ENCODE data around the gene PRPSAP1. TPM values are rescaled to one million over a fixed set of nuclear protein-coding genes. Genes with fewer than 3 reads are reported as not detected.

The PRPSAP1 gene
- total RNA-seq, 4 donors from 2014 or later, result 35.8 to 72.3 (median 62.2) TPM

- DNase-seq (ENCODE audit: low spot score in 2 of 2), result no peak
- no peak overlapping the region for H3K4me3 ChIP-seq (ENCODE audit: low read depth, poor library complexity, severe bottlenecking)
- WGBS, 2 donors, result 84 to 93% methylated on average over 3 of the region's 3 CpGs
- intact Hi-C loops (cut with DNase I; ENCODE audit: low total_unique reads), result no loop called here
- TF ChIP-seq POLR2A (IDR thresholded peaks at IDR 0.05) (no peak), CTCF (IDR thresholded peaks at IDR 0.05) (no peak)
These were observed 56.3 kb downstream of the PRPSAP1 start for GRCh38 chr17:76297436-76297835.

GRCh38 chr17:76296889-76297288, 56.8 kb downstream of the PRPSAP1 start:
- 90% methylated on average over 5 of the region's 5 CpGs for WGBS, 2 donors
- DNase-seq (ENCODE audit: low spot score in 2 of 2), result no peak
- no peak for TF ChIP-seq CTCF (IDR thresholded peaks at IDR 0.05)
- TF ChIP-seq POLR2A (IDR thresholded peaks at IDR 0.05), result no peak
- intact Hi-C loops (cut with DNase I; ENCODE audit: low total_unique reads), result no loop called here
- H3K4me3 ChIP-seq (ENCODE audit: low read depth, poor library complexity, severe bottlenecking), result no peak overlapping the region

DNA sequence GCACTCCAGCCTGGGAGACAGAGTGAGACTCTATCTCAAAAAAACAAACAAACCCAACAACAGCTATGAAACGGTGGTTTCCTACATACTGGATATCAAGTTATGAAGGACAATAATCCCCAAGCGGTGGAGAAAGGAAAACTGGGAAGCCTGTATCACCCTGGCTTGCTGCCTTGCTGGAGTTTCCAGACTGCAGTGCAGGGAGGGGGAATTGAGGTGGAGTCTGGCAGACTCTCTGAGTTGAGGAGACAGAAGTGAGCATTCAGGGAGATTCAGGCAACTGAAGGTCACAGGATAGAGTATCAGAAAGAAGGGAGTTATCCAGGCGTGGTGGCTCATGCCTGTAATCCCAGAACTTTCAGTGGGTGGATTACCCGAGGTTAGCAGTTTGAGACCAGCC, 57.5 kb downstream of the PRPSAP1 start:
- intact Hi-C loops (cut with DNase I; ENCODE audit: low total_unique reads), result no loop called here
- TF ChIP-seq POLR2A (IDR thresholded peaks at IDR 0.05) (no peak), CTCF (IDR thresholded peaks at IDR 0.05) (no peak)
- H3K4me3 ChIP-seq (ENCODE audit: low read depth, poor library complexity, severe bottlenecking), result no peak overlapping the region
- 41 to 50% methylated on average over 4 of the region's 4 CpGs for WGBS, 2 donors
- DNase-seq (ENCODE audit: low spot score in 2 of 2), result no peak

GRCh38 chr17:76293106-76293505, 60.6 kb downstream of the PRPSAP1 start:
- no peak for DNase-seq (ENCODE audit: low spot score in 2 of 2)
- TF ChIP-seq CTCF (IDR thresholded peaks at IDR 0.05) (no peak), POLR2A (IDR thresholded peaks at IDR 0.05) (no peak)
- WGBS, 2 donors, result 91 to 94% methylated on average over 7 of the region's 7 CpGs
- intact Hi-C loops (cut with DNase I; ENCODE audit: low total_unique reads), result no loop called here
- no peak overlapping the region for H3K4me3 ChIP-seq (ENCODE audit: low read depth, poor library complexity, severe bottlenecking)

GRCh38 chr17:76292567-76292966, 61.1 kb downstream of the PRPSAP1 start:
- no peak overlapping the region for H3K4me3 ChIP-seq (ENCODE audit: low read depth, poor library complexity, severe bottlenecking)
- TF ChIP-seq POLR2A (IDR thresholded peaks at IDR 0.05) (no peak), CTCF (IDR thresholded peaks at IDR 0.05) (no peak)
- WGBS, 2 donors, result 89 to 100% methylated on average over 1 to 3 of the region's 4 CpGs
- no peak for DNase-seq (ENCODE audit: low spot score in 2 of 2)
- intact Hi-C loops (cut with DNase I; ENCODE audit: low total_unique reads), result no loop called here
